NT2/D1 (cell line): ENCODE measurements around the gene TMEM132D.

Experiments
- SUZ12 ChIP-seq: IDR thresholded peaks from 2 replicates; pipeline ENCODE4 v1.6.1; 2011; ENCODE audit not compliant: insufficient read length, insufficient read depth; ENCODE audit errors: extremely low read depth
- ZNF274 ChIP-seq: IDR thresholded peaks from 2 replicates; pipeline ENCODE4 v1.6.1; 2011; ENCODE audit warnings: mild to moderate bottlenecking, low read depth, low read length

- TF ChIP-seq SUZ12 (no peak), ZNF274 (no peak)
Observed at GRCh38 chr12:129379076-129379804, 524.6 kb downstream of the TMEM132D start.
